GM12864 (cell line): ENCODE measurements around the gene ATRNL1.
"Not testable (repeated sequence)": the region's sequence is repeated elsewhere in the genome, so short reads cannot be mapped to it uniquely, and the experiment has no call there.

ENCODE experiments used
- DNase-seq: peaks from one replicate; pipeline ENCODE4 v3.0.0-alpha.2; 2011; ENCODE audit warnings: low read depth
- H3K4me3 ChIP-seq: 2 replicates; pipeline ENCODE4 v1.5.1; 2011; ENCODE audit warnings: mild to moderate bottlenecking, low read depth, low read length, control low read depth
- TF ChIP-seq, protein P1 (sequence below): IDR thresholded peaks from 2 replicates; pipeline ENCODE4 v1.5.1; 2011; ENCODE audit warnings: low read depth, mild to moderate bottlenecking, moderate library complexity, low read length, control low read depth, inconsistent platforms; ENCODE audit errors: missing control alignments

The ATRNL1 gene

DNA sequence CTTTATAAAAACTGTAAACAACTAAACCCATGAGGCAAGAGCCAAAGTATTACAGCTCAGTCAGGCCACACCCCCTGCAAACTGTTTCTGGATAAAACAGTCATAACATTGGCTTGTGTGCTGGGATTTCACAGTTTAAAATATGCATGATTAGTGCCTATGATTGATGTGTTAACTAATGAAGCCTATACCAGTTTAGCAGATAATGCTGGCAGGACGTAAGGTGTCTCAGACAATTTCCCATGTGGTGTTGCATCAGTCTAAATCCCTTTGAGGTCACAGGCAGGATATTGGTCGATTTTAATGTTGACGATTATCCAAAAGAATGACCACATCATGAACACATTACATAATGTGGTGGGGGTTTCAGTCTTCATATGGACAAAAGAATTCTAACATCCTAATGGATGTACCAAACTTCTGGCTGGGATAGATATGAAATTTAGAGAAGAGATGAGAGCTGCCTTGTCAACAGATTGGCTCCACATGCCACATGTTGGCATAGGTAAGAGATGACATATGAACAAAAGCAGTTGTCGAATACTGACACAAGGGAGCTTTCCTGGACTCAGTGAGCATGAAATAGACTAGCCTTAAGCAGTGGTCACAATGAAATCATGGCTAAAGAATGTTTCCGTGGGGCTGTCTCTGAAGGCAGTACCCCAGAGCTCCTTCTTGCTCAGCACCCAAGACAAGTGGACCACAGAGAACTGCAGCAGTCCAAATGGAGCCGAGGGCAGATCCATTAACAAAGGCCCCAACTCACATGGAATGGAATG, 734.3 kb downstream of the ATRNL1 start:
- H3K4me3 ChIP-seq: no peak overlapping the region
- DNase-seq: no peak
- TF ChIP-seq, protein P1, sequence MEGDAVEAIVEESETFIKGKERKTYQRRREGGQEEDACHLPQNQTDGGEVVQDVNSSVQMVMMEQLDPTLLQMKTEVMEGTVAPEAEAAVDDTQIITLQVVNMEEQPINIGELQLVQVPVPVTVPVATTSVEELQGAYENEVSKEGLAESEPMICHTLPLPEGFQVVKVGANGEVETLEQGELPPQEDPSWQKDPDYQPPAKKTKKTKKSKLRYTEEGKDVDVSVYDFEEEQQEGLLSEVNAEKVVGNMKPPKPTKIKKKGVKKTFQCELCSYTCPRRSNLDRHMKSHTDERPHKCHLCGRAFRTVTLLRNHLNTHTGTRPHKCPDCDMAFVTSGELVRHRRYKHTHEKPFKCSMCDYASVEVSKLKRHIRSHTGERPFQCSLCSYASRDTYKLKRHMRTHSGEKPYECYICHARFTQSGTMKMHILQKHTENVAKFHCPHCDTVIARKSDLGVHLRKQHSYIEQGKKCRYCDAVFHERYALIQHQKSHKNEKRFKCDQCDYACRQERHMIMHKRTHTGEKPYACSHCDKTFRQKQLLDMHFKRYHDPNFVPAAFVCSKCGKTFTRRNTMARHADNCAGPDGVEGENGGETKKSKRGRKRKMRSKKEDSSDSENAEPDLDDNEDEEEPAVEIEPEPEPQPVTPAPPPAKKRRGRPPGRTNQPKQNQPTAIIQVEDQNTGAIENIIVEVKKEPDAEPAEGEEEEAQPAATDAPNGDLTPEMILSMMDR: no peak

DNA sequence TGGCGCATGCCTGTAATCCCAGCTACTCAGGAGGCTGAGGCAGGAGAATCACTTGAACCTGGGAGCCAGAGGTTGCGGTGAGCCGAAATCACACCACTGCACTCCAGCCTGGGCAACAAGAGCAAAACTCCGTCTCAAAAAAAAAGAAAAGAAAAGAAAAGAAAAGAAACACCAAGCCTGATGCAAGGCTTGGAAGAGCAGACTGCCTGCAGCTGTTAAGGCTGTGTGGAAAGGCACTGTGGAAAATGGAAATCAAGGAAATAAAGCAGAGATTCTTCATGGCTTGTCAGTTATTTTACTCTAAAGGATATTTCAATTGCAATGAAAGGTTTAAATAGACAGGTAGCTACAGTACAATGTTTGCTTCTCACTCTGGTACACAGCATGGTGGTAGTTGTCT, 735.0 kb downstream of the ATRNL1 start:
- DNase-seq, H3K4me3 ChIP-seq: not testable (repeated sequence)

DNA sequence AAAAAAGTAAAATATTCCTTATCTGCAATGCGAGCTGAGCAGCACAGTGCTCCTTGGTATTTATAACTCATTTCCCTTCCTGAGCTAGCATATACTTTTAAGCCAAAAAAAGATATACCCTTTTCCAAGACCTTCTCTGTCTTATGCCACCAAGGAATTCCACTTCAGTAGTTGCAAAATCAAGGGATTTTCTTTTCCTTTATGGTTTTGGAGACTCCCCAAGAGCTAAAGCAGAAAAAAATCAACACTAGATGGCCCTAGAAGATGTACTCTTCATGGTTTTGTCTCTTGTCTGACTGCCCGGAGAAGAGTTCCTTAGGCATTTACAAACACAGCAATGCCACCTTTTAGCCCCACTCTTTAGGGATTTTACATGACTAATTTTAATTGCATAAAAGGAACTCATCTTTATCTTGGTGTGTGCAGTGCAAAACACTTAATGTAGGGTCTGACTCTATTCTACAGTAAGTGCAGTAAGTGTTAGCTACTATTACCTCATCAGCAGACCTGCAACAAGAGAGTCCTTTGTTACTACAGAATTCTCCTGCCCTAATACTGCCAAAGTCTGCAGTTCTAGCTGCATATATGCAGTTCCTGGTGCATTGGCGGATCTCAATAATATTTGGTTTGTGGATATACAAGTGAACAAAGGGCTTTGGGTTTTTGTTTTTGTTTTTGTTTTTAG, 736.5 kb downstream of the ATRNL1 start:
- no peak overlapping the region for H3K4me3 ChIP-seq
- no peak for DNase-seq
- TF ChIP-seq, protein P1: no peak

DNA sequence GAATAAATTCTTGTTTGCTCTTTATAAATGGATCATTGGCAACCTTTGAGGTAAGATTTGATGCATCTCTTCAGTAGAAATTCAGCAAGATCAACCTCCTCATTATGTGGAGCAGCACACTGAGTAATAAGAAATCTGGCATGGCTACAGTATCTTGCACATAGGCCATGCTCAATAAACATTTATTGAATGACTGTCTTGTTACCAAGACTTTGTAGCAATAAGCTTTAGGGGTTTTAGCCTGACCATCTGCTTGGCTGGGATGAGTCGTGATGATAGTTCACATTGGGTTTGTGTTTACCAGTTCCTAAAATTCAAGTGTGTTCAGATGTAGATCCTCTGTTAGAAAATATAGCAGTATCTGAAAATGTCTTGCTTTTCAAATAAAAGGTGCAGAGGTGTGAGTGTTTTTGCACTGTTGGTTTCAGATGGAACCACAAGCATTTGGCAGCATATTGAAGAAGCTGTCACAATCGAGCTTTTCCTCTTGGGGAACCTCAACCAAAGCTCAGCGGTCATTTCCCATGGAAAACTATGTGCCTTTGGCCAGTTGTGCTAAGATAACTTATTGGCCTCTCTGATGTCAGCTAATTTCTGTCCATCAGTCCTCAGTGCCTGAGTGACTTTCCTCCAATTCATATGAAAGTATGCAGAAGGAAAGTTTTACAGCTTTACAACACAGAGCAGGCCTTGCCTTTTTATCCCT, 737.3 kb downstream of the ATRNL1 start:
- H3K4me3 ChIP-seq: no peak overlapping the region
- TF ChIP-seq, protein P1: no peak
- no peak for DNase-seq

DNA sequence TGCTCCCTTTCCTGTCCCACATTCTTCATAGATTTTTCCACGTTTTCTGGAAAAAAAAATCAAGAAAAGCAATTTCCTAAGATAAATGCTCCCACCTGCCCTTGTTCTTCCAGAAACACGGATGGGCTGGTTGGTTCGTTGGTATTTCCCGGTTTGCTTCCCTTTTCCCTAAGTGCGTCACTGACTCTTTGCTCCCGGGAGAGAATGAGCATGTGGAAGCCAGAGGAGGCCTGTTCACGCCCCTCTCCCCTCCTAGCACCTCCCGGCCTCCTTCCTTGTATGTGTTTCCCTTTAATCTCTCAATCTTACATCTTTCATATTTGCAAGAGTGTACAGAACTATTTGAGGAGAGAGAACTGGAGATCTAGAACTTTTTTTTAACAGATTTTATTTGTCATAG, 737.9 kb downstream of the ATRNL1 start:
- TF ChIP-seq, protein P1: no peak

DNA sequence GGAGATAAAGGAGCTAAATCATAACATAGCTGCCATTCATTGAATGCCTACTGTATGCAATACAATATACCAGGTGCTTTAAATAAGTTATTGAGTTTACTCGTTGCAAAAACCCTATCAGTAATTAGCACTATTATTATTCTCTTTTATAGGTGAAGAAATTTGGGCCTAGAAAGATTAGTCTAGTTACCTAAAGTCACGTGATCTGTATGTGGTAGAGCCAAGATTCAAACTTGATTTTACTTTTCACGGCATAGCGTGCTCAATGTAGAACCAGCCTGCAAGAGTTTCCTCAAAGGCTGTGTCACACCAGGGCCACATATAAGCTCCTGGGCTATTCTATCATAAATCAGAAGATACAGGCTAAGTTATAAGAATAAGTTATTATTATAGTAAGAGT, 740.0 kb downstream of the ATRNL1 start:
- TF ChIP-seq, protein P1: no peak
- no peak overlapping the region for H3K4me3 ChIP-seq
- DNase-seq: no peak

More for the DNA sequence above, 737.9 kb downstream of the ATRNL1 start:
- no peak for DNase-seq
- no peak overlapping the region for H3K4me3 ChIP-seq

DNA sequence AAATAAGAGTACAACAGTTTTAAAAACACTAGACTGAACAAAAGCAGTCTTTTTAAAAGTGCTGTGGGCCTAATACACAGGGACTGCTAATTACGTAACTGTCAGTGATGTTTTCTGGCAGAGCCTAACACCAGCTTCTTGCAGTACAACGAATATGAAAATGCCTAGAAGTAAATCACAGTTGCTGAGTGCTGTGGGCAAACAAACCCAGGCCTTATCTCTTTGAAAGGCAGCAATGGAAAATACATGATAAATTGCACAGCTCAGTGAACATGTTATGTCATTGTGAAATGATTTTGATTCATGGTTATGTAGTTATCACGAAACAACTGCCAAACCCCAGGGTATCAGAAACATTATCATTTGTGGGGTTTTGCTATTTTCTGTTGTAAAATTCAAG, 751.4 kb downstream of the ATRNL1 start:
- no peak for DNase-seq

More for the DNA sequence above, 751.4 kb downstream of the ATRNL1 start:
- no peak overlapping the region for H3K4me3 ChIP-seq
- TF ChIP-seq, protein P1: no peak
